Frontal cortex (tissue), 4 donors: ENCODE measurements around the gene METTL21A. TPM values are rescaled to one million over a fixed set of nuclear protein-coding genes. Genes with fewer than 3 reads are reported as not detected.

ENCODE experiments used
- DNase-seq, 2 donors: peaks; one replicate each; pipeline ENCODE4 v3.0.0; 2012; ENCODE audit warnings: low spot score in 2 of 2
- FAIRE-seq: peaks from 2 replicates; lab custom pipeline; 2012; peaks lifted over from hg19 to GRCh38; lab: Jason Lieb, UNC
- small RNA-seq: library from RNA; depleted of rRNA; stranded (forward); fragments of <200 nt; gene quantifications from one replicate; pipeline ENCODE3, GENCODE V24; 2014
- total RNA-seq: library from RNA; depleted of rRNA; stranded (reverse); fragments of >200 nt; gene quantifications from one replicate; pipeline ENCODE4 v1.2.3, GENCODE V29; 2014
- donor health status: control.
- donor health status: control.
- donor health status: control.

METTL21A gene
- total RNA-seq, 1 donor from 2014 or later = 12.6 TPM

DNA sequence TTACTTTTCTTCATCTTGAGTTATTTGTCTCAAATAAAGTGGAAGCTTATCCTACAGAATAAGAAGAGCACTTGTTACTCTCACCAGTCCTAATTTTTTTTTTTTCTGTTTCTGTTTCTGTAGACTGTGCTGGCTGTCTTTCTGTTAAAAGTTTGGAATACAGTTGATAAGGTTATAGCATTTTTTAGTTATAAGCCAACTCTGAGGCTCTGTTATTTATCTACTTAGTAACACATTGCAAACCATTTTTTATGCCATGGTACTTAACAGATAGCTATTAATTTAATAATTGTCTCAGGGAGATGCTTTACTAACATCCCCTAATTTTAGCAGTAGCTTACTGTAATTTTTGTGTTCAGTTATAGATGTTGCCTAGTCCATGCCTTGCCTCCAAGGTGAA, 57.5 kb downstream of the METTL21A start:
- FAIRE-seq = no peak

GRCh38 chr2:207565736-207566500, 59.3 kb downstream of the METTL21A start:
- DNase-seq = no peak
- no peak for FAIRE-seq

More for the DNA sequence above, 57.5 kb downstream of the METTL21A start:
- no peak for DNase-seq

Small RNA genes lying within 50 kb of the gene (small RNA-seq; reads per million reads assigned to genes)
- not detected for gene RPS29P9

Other genes starting within 250 kb of the METTL21A start
- 109 TPM for gene CREB1, start 95.4 kb downstream of the METTL21A start, total RNA-seq
- gene CCNYL1, start 86.2 kb upstream of the METTL21A start, total RNA-seq = 51.0 TPM
- gene FZD5, start 144.5 kb upstream of the METTL21A start, total RNA-seq = 1.2 TPM